Lung (tissue), 12 donors: ENCODE measurements around the gene PRXL2C. TPM values are rescaled to one million over a fixed set of nuclear protein-coding genes. Genes with fewer than 3 reads are reported as not detected.
"Not testable (repeated sequence)": the region's sequence is repeated elsewhere in the genome, so short reads cannot be mapped to it uniquely, and the experiment has no call there.

Experiments
- ATAC-seq: fragments of 200-7000 bp; cut with Tn5 transposase; one replicate; pipeline ENCODE4 v1.9.1; 2020; ENCODE audit warnings: moderate number of reproducible peaks; ENCODE audit not compliant: insufficient read depth, low FRiP score
- DNase-seq, 3 donors: peaks; one replicate each; pipeline ENCODE4 v3.0.0-alpha.2; 2013 to 2017
- H3K27ac ChIP-seq, 2 donors: one replicate each; pipeline ENCODE4 v1.5.1; 2013; ENCODE audit warnings: mild to moderate bottlenecking in 2 of 2, moderate library complexity in 2 of 2, control low read depth in 1 of 2, inconsistent platforms in 1 of 2, low read depth in 1 of 2, low read length in 1 of 2
- H3K27me3 ChIP-seq, 3 donors: one replicate each; pipeline ENCODE4 v1.5.1; 2013; ENCODE audit warnings: low read length in 2 of 3; ENCODE audit not compliant: control insufficient read depth in 3 of 3, insufficient read depth in 3 of 3
- H3K36me3 ChIP-seq, 4 donors: one replicate each; pipeline ENCODE4 v1.5.1; 2013; ENCODE audit warnings: low read length in 4 of 4, mild to moderate bottlenecking in 1 of 4, moderate library complexity in 1 of 4; ENCODE audit not compliant: control insufficient read depth in 4 of 4, insufficient read depth in 4 of 4
- H3K4me1 ChIP-seq, 5 donors: one replicate each; pipeline ENCODE4 v1.5.1; 2013; ENCODE audit warnings: low read length in 5 of 5, mild to moderate bottlenecking in 2 of 5, moderate library complexity in 1 of 5; ENCODE audit not compliant: control insufficient read depth in 5 of 5, insufficient read depth in 5 of 5
- H3K4me3 ChIP-seq: one replicate; pipeline ENCODE4 v1.5.1; 2013; ENCODE audit warnings: mild to moderate bottlenecking, control low read depth, moderate library complexity
- H3K9ac ChIP-seq, 2 donors: one replicate each; pipeline ENCODE4 v1.5.1; 2013; ENCODE audit warnings: low read length in 2 of 2, control low read depth in 1 of 2; ENCODE audit not compliant: insufficient read depth in 1 of 2
- H3K9me3 ChIP-seq, 4 donors: one replicate each; pipeline ENCODE4 v1.5.1; 2013; ENCODE audit warnings: low read length in 3 of 4, mild to moderate bottlenecking in 1 of 4, moderate library complexity in 1 of 4; ENCODE audit not compliant: control insufficient read depth in 4 of 4, insufficient read depth in 3 of 4
- CTCF ChIP-seq: IDR thresholded peaks from 2 replicates; pipeline ENCODE4 v1.5.1; 2012; ENCODE audit warnings: mild to moderate bottlenecking; ENCODE audit errors: control extremely low read depth, extremely low read depth
- WGBS, 2 donors: extraction: QIAGEN DNeasy Blood & Tissue Kit; methylation state at CpG; one replicate each; pipeline ENCODE4 v1.1.7; 2013; 5-methylcytosine and 5-hydroxymethylcytosine counted together
- polyA plus RNA-seq, 2 donors: library from polyadenylated mRNA; stranded (reverse); fragments of 200-250 nt; gene quantifications; one replicate each; pipeline ENCODE4 v1.2.1, GENCODE V29; 2013
- total RNA-seq, 2 donors: library from RNA; depleted of rRNA in 1 of 2; stranded (reverse); fragments of >200 nt in 1 of 2; gene quantifications; one replicate each; pipeline ENCODE4 v1.2.1, GENCODE V29; 2014 to 2021
- donor health status: control.
- donor health status: control.
- donor health status: Bipolar disorder and iron deficiency.
- donor health status: healthy.
- donor health status: DM: yes; HTN: yes; CAD: no.

PRXL2C gene
- total and polyA plus RNA-seq, 4 donors = 10.2 to 25.3 (median 13.2) TPM

DNA sequence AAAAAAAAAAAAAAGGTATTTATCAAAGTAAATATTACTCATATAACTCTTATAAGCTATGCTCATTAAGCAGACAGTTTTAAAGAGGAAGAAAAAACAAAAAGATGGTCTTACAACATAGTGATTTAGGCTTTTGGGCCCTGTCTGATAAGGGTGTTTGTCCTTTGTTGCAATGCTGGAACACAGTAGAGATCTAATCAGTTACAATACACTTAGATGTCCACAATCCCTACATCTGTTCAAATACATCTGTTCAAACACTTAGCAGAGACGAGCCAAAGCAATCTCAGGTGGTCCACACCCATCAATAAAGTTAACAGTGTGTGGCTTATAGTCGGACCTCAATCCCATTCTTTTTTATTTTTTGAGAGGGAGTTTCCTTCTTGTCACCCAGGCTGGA is 11.0 kb downstream of the PRXL2C start:
- Histone ChIP-seq H3K27me3 (no peaks in the 10 kb centered on the region), H3K9me3 (no peaks in the 10 kb centered on the region), H3K36me3 (peaks cover 0 to 12% (median 8%) of the 10 kb centered on the region in 4 donors), H3K9ac (no peak overlapping the region), H3K4me3 (no peak overlapping the region), H3K4me1 (peaks cover 0 to 5% (median 0%) of the 10 kb centered on the region in 5 donors), H3K27ac (no peak overlapping the region)
- ATAC-seq (no peak), DNase-seq (no peak)
- no peak for TF ChIP-seq CTCF
- WGBS, 2 donors = 83 to 85% methylated on average over 2 of the region's 2 CpGs

DNA sequence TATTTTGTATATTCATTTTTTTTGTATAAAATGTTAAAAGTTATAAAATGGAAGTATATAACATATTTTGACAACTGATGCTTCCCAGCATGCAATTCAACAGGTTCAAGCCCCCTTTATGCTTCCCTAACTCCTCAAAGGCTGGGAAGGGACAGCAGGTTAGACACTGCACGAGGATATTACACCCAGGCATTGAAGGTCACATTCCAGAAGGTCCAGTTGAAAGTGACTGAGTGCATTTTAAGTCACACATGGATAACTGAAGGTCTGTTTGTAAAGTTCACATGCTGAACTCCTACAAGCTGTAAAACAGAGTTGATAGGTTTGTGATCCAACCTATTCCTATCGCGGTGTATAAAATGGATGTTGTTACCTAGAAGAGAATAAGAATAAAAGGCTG is 13.6 kb downstream of the PRXL2C start:
- no peaks in the 10 kb centered on the region for H3K9me3 ChIP-seq
- no peak for DNase-seq
- ATAC-seq = no peak
- H3K27me3 ChIP-seq = no peaks in the 10 kb centered on the region
- no peak for TF ChIP-seq CTCF
- H3K4me3 ChIP-seq = no peak overlapping the region
- H3K9ac ChIP-seq = no peak overlapping the region
- WGBS, 2 donors = 89 to 96% methylated on average over 3 of the region's 3 CpGs
- H3K36me3 ChIP-seq = peaks cover 0 to 10% (median 7%) of the 10 kb centered on the region in 4 donors
- H3K4me1 ChIP-seq = peaks cover 0 to 5% (median 0%) of the 10 kb centered on the region in 5 donors
- no peak overlapping the region for H3K27ac ChIP-seq

DNA sequence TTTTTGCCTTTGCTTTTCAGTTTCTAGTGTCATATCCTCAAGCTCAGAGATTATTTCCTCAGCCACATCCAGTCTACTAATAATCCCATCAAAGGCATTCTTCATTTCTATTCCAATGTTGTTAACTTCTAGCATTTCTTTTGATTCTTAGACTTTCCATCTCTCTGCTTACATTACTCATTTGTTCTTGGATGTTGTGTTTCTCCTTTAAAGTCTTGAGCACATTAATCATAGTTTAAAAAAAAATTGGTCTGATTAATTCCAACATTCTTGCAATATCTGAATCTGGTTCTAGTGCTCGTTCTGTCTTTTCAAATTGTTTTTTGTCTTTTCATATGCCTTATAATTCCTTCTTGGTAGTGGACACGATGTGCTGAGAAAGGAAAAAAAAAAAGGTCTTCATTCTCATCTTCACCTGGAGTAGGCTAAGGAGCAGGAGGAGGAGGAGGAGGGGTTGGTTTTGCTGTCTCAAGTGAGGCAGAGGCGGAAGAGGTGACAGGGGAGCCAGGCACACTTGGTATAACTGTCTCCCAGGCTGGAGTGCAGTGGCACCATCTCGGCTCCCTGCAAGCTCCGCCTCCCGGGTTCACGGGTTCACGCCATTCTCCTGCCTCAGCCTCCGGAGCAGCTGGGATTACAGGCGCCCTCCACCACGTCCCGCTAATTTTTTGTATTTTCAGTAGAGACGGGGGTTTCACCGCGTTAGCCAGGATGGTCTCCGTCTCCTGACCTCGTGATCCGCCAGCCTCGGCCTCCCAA is 16.3 kb downstream of the PRXL2C start:
- no peak for ATAC-seq
- H3K4me3 ChIP-seq = no peak overlapping the region
- no peak overlapping the region for H3K27ac ChIP-seq
- TF ChIP-seq CTCF = no peak
- no peak for DNase-seq
- peaks cover 0 to 2% (median 0%) of the 10 kb centered on the region in 5 donors for H3K4me1 ChIP-seq
- H3K9ac ChIP-seq = no peak overlapping the region
- no peaks in the 10 kb centered on the region for H3K27me3 ChIP-seq
- no peaks in the 10 kb centered on the region for H3K9me3 ChIP-seq
- WGBS, 2 donors = 93 to 96% methylated on average over 19 of the region's 19 CpGs
- peaks cover 0 to 6% (median 3%) of the 10 kb centered on the region in 4 donors for H3K36me3 ChIP-seq

- Histone ChIP-seq H3K9me3 (no peaks in the 10 kb centered on the region), H3K9ac (no peak overlapping the region), H3K4me3 (no peak overlapping the region), H3K27me3 (no peaks in the 10 kb centered on the region), H3K27ac (no peak overlapping the region), H3K36me3 (peaks cover 0 to under 1% (median 0%) of the 10 kb centered on the region in 4 donors), H3K4me1 (no peaks in the 10 kb centered on the region)
- TF ChIP-seq CTCF = no peak
- WGBS, 2 donors = 74 to 100% methylated on average over 1 of the region's 1 CpG
- DNase-seq = no peak
- ATAC-seq = no peak
Observed at GRCh38 chr9:96636368-96636767, 18.7 kb downstream of the PRXL2C start.

DNA sequence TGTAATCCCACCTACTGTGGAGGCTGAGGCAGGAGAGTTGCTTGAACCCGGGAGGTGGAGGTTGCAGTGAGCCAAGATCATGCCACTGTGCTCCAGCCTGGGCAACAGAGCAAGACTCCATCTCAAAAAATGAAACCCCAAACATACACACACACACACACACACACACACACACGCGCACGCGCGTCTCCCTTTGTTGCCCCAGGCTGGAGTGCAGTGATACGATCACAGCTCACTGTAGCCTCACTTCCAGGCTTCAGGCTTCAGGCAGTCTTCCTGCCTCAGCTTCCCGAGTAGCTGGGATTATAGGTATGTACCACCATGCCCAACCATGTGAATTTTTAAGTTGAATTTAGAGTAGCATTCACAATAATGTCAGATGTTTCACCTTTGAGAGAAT is 21.5 kb downstream of the PRXL2C start:
- H3K9ac ChIP-seq, H3K36me3 ChIP-seq, ATAC-seq, H3K4me3 ChIP-seq, H3K27me3 ChIP-seq, H3K27ac ChIP-seq, H3K4me1 ChIP-seq, DNase-seq, H3K9me3 ChIP-seq: not testable (repeated sequence)
- WGBS, 2 donors = 90 to 91% methylated on average over 8 of the region's 8 CpGs
